NCI-H2081 (cell line): ENCODE data around the gene PFDN1.

Experiments
- DNase-seq, 2 experiments: peaks; one replicate each; lab custom pipeline; 2025; lab: John Stamatoyannopoulos, UW

Gene PFDN1

DNA sequence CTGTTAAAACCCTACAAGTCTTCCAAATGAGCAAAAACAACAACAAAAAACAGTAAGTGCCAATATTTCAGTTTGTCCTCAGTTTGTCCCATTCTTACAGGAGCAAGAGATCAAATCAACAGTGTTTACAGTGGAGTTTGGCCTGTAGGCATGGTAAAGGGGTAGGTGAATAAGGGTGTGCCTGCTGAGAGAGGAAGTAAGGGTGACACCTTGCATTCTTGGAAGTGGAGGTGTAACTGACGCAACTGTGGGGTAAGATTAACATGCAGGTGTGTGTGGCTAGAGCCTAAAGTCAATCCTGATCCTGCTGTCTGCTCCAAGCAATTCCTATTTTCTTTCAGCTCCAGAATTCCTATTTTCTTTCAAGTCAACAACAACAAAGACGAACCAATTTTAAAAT is 43.4 kb downstream of the PFDN1 start:
- DNase-seq = no peak

DNA sequence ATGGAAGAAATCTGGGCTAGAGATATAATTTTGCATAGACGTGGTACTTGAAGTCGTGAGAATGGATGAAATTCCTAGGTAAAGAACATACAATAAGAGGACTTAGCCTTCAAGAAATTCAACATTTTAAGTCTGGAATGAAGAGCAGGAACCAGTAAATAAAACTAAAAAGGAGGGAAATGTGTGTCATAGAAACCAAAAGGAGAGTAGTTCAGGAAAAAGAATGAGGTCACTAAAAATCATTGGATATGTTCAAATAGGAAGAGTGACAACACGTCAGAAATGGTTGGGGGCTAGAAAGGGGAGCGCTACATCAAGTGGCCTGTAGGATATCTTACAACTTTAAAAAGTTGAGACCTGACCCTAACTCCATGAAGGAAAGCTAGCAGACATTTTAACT is 44.0 kb downstream of the PFDN1 start:
- no peak for DNase-seq

DNA sequence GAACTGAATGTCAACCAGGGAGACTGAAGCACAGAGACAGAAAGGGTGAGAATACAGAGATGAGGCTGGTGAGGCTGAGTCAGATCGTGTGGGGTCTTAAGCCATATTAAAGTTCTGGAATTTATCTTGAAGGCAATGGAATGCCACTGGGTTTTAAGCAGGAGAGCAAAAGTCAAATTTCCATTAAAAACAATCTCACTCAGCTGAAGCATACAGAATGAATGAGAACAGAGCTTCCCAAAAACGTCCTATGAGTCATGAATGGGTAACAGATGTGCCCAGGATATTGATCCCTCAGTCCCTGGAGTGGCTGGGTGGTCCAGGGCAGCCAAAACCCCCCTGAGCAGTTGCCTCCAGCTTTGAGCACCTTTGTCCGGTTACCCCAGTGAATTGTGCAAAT is 44.9 kb downstream of the PFDN1 start:
- no peak for DNase-seq

DNA sequence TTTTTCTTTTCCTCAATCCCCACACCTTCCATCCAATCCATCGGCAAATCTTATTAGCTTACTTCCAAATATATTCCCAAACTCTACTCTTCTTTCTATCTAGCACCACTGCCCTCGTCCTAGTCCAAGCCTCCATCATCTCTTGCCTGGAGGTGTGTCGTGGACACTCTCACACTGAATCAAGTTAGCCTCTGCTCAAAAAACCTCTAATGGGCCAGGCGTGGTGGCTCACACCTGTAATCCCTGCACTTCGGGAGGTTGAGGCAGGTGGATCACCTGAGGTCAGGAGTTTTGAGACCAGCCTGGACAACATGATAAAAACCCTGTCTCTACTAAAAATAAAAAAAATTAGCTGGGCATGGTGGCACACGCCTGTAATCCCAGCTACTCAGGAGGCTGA is 46.2 kb downstream of the PFDN1 start:
- no peak for DNase-seq

DNA sequence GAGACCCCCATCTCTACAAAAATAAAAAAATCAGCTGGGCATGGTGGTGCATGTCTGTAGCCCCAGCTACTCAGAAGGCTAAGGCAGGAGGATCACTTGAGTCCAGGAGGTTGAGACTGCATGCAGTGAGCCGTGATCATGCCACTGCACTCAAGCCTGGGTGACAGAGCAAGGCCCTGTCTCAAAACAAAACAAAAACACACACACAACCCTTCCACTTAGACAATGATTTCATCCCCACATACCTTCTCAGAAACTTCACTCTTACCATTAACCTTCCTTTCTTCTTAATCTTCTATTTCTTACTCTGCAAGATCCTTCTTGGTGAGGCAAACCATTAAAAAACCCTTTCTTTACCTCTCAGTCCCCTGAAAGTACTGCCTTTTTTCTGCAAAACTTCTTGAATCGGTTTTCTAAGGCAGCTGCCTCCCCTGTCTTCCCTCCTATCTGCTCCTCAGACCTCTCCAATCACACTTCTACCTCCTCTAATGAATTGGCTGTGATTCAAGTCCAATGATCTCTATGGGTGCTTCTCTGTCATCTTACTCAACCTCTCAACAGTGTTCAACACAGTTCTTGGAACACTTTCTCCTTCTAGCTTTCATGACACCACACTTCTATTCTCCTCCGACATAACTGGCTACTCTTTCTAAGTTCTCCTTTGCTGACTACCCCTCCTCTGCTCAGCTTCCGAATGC is 47.3 kb downstream of the PFDN1 start:
- DNase-seq = no peak

DNA sequence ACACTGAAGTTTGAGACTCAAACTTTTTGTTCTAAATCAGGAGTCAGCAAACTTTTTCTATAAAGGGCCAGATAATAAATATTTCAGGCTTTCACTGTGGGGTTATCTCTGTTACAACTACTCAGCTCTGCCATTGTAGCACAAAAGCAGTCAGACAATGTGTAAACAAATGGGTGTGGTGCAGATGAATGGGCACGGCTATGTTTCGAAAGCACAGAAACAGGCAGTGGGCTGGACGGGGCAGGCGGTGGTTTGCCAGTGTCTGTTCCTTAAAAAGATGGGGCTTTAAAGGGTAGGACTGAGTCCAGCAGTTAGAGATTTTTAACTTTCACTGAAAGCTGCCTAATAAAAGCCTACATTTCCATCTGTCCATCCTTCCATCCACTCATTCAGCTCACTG is 48.9 kb downstream of the PFDN1 start:
- no peak for DNase-seq

DNA sequence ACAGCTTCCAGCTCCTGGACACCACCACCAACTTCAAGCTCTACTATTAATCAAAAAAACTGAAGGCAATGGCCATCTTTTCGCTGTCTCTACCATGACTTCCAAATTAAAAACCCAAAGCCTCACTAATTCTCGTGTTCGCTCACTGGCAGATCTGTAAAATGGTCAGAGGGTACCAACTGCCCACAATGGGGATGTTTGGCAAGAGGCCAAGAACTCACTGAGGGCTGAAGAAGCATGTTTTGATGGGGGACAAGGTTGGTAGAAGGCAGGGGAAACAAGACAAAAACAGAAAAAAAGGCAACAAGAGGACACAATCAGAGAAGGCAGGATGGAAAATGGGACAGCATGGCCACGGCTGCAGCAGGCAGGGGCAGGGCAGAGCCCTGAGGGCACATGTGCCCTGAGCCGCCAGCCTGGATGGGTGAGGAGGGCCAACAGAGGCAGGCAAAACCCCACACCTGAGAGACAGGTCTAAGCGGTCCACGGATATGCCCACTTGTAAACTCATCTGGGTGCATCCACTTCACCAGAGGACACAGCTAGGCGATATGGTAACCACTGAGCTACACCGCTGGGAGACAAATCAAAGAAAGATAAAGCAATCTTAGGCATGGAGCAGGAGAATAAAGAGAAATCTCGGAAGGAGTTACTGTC is 50.3 kb downstream of the PFDN1 start:
- DNase-seq = no peak

DNA sequence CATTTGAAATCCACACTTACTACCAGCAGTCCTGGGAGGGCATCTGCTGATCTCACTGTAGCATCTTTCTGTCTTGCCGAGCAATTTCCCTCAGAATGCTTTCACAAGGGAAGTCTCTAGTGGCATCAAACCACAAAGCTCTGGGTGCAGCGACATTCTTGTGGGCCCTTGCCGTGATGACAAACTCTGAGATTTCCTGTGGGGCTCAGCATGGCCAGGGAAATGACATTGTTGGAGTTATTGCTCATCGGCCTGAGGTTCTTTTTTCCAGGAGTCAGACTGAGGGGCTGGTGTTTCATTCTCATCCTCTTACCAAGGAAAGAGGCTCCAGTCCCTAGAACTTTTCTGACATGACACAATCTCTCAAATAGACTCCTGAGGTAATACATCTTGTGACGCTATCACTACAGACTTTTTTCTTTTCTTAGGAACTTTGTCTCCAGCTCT is 51.4 kb downstream of the PFDN1 start:
- no peak for DNase-seq

DNA sequence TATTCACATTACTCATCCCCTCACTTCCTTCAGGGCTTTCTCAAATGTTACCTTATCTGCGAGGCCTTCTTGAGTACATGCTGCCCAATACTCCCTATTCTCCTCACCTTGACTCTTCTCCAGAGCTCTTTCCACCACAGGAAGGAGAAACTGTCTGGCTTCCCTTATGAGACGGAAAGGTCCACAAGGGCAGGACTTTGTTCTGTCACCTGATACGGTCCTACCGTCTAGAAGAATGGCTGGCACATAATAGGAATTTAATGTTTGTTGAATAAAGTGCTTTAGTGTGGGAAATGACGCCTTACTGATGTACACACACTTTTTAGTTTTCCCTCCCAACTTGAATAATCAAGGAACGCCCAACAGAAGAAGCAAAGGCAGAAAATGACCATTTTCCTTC is 52.5 kb downstream of the PFDN1 start:
- DNase-seq = no peak

DNA sequence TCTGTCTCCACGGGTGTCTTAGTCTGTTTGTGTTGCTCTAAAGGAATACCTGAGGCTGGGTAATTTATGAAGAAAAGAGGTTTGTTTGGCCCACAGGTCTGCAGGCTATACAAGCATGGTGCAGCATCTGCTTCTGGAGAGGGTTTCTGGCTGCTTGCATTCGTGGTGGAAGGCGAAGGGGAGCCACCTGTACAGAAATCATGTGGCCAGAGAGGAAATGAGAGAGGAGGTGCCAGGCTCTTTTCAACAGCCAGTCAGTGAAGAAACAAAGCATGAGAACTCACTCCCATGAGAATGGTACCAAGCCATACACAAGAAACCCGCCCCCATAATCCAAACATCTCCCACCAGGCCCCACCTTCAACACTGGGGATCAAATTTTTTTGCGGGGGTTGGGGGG is 53.4 kb downstream of the PFDN1 start:
- DNase-seq = no peak

DNA sequence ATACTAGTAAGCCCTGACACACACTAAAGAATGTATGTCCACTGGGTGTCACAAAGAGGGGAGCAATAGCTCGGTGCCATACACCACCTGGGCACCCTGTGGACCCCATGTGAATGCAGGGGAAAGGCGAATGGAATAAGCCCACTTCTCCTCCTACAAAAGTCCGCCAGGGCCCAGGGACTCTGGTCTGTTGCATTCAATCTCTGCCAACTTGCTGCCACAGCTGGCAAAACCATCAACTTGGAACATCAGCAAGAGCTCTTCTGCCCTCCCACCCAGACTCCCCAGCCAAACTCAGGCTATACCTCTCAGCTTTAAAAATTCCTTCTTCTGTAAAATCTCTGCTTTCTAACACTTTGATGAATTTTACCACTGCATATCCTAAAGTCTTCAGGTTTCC is 54.5 kb downstream of the PFDN1 start:
- no peak for DNase-seq

DNA sequence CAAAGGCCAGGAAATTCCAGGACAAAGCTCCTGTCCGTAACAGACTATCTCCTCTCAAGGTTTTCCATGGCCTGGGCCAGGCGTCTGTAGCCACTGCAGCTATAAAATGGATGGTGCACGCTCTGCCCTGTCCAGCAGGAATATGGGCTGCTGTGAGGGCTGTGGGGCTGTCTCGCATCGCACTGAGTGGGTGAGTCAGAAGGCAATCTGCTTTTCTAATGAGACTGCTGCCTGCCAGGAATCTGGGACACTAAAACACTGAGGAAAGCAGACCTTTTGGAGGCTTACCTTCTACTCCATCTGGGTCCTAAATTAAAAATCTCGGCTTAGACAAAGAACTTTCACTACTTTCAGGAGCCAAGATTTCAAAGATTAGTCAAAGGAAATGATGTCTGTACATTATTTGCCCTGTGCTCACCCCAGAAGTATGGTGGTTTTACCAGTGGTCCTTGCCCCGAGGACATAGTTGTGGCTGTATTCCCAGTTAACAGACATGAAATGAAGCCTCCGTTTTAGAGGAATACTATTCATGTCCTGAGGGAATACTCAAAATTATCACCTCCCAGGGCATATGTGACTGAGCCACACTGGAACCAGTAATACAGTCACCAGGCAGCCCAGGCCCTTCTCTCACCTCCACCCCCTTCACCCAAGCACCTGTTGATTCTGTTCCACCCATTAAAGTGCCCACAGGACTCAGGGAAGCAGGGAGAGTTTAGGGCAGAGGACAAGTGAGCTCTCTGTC is 56.4 kb downstream of the PFDN1 start:
- no peak for DNase-seq

DNA sequence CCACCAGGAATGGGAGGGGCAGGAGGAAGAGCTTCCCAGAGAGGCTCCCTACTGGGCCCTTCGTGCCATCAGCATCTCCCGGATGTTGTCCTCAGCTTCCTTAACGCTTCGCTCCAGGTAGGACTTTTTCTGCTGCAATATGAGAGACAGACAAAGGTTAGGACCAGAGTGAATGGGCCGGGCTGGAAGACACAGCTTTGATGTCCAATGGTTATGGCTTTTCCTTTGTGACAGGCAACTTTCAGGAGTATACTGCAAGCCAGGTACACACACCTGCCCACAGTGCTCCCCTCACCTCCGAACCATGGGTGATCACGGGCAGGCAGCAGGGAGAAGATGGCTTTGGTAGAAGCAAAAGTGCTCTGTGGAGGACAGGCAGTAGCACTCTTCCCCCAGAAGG is 57.0 kb downstream of the PFDN1 start:
- DNase-seq = no peak

DNA sequence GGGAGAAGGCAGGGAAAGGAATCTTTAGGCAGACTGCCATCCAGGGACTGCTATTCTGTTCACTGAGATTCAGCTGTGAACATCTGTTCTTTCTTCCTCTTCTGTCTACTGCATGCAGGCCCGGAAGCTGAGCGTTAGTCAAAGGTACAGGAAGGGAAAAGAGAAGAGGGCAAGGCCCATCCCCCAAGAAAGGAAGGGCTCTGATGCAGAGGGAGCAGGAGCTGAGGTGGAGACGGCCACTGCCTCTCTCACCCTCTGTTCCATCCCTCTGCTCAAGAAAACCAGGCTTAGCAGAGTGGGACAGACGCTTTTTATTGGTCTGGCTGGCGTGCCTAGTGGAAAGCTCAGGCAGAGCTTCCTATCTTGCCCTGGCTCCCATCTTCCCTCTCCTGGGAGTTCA is 57.6 kb downstream of the PFDN1 start:
- no peak for DNase-seq

DNA sequence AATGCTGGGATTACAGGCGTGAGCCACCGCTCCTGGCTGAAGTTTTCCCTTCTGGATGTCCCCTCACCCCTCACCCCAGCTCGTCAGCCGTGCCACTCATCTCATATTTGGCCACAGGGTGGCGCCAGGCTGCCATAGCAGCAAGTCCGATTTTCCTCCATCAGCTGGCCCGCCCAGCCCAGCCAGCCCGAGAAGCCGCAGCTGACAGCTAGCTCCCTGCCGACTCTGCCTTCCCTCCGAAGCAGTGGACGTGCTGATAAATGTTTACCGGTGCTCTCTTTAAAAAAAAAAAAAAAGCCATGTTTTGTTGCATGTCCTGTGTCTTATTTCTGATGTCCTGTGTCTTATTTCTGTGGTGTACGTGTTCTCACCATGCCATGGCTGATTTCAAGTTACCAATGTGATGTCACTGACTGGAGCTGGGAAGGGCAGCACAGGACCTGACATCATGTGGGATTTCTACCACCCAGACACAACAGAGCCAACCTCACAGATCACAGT is 58.3 kb downstream of the PFDN1 start:
- peak; percentile 79 to 80 for DNase-seq

DNA sequence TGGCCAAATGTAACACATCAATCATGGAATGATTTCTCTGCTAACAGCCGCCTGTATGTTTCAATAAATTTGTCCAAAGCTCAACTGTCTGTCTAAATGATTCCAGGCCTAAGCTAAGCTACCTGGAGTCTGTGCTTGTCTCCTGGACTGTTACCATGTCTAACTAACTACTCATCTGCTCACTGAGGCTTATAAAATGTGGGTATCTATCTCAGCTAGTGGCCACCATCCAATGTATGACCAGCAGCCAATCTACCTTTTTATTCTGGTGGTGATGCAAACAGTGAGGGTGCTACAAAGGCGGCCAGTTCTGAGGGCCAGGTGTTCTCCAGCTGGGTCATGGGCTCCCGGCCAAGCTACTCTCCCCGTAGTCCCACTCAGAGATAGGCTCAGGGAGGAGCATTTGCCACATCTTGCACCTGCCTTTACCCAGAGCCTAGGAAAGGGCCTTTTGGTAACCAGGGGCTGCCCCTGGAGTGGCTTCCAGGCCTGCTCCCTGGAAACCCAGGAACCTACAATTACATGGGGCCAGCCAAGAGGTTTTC is 59.1 kb downstream of the PFDN1 start:
- peak; percentile 77 to 93 for DNase-seq

DNA sequence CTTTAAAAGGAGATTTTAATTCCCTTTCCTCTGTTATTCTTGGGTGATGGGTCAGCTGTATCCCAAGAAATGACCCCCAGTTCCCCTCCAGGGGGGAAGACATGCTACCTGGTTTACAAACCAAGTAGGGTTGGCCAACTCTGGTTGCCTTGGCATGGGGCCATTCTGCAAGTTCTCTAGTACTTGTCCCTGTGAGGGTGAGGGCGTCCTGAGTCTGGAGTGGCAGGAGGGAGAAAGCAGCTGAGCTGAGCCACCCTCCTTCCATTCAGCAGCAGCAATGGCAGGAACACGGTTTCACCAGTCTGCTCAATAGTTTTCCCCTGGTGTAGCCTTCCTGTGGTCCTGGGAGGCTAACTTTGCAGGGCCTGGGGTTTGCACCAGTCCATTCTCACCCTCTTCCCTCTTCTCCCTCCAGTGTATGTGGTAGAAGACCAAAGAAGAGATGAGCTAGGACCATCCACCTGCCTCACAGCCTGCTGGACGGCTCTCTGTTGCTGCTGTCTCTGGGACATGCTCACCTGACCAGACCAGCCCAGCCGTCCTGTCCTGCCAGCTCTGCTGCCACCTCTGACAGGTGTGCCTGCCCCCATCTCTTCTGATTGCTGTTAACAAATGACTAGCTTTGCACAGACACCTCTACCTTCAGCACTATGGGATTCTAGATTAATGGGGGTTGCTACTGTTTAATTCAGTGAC is 59.9 kb downstream of the PFDN1 start:
- no peak for DNase-seq

DNA sequence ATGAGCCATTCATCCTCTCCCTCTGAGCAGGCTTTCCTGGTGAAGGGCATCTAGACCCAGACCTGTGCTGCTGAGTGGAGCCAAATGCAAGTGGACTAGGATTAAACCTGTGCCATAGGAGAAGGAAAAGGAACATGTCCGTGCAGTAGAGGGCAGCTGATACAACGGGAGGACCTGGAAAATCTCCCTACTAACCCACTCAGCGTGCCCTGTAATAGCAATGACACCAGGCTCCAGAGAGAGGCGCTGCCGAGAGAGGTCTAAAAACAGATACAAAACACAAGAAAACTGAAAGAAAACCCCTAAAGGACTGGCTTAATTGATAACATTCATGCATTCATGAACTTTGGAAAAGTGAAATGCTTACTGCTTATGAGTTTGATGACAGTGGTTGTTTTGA is 60.8 kb downstream of the PFDN1 start:
- DNase-seq = no peak

DNA sequence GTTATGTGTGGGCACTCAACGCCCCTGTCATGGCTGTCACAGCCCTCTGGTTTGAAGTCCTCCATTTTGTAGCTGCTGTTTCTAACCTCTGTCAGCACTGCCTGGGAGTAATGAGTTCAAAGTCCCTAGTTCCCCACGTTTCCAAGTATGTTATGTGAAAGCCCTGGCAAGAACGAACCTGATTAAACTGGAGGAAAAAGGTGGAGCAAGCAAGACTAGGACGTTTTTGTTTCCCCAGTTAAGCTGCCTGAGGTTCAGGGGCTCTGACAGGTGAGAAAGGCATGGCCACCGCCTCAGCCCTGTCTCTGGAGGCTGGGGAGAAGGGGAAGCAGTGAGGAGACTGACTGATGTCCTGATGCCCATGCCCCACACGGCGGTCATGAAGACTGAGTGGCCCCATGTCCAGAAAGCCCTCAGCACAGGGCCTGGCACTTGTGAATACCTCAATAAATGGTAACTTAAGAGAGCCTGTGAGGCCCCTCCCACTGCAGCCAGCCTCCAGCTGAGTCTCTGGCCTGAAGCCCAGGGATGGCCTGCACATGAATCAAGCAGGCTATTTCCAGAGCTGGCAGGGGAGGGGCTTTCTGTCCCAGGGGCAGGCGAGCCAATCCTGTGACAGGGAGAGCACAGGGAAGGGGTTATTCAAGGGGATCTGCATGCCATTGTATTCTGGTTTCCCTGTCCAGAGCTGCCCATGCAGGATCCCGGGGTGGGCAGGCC is 61.8 kb downstream of the PFDN1 start:
- DNase-seq = peak; percentile 66 to 84

DNA sequence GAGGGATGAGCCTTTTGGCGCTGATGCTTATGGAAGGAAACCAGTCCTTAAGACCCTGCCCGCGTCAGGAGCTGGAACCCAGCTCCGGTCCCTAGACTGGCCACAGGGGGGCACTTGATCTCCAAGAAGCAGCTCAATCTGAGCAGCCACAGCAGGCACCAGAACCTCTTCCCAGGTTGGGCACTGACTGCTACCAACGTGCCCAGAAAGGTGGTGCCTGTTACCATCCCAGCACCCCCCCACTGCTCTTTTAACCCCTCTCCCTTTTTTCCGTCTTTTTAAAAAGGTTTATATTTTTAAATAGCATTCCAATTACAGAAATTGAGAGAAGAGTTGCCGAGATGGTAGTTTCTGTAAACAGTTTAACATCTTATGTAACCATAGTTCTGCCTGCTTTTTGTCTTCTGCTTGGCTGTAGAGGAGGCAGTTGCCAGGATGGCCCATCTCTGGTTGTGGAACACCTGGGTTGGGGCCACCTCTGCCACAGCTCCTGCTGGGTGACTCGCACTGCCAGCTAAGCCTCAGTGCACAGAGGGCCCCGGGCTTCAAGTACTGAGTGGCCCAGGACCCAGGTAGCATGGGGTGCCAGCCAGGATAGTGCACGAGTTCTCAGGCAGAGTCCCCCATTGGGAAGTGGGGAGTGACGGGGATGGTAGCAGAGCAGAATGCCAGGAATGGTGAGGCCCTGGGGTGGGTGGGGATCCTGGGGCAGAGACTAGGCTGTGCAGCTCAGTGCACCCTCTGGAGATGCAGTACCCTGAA is 62.8 kb downstream of the PFDN1 start:
- DNase-seq = peak in 1 of 2 experiments; percentile 13

DNA sequence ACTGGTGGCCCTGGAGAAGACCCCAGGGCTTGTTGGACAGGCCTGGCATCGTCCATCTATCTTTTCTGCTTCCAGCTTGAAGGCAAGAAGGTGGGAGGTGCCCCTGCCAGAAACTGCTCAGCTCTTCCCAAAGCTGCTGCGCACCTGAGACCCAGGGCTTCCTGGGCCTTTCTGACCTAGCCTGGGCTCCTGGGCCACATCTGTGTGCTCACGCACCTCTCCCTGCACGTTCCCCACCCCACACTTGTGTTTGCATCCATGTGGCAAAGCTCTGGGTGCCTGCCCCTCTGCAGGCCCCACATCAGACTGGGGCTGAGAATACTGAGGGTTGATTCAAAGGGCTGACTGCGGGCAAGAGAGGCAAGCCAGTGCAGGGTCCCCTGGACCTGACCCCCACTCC is 63.4 kb downstream of the PFDN1 start:
- no peak for DNase-seq
